ENCODE results near the gene IL17RC.

DNA sequence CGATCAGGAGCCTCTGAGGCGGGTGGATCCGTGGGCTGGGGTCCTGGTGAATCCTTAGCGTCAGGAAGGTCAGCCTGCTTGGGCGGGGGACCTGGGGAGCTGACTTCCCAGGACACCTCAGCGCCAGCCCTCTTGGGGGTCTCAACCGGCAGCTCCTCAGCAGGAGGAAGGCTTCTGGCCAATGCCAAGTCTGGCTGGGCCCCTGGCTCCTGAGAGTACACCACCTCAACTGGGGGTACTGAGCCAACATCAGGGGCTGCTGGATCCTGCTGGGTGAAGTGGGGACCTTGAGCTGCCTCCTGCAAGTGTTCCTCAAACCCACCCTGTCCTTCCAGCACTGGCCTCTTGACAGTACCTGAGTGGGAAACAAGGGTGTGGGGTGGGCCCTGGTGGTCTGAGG lies 32.2 kb downstream of the IL17RC start:
- TF ChIP-seq CTCF (IDR thresholded peaks at IDR 0.05) (no peak), POLR2A (IDR thresholded peaks at IDR 0.05) (no peak)
